Spleen (tissue), 7 donors: ENCODE measurements around the gene MT1X.

Experiments
- POLR2AphosphoS5 ChIP-seq, 3 donors: sonication (generic); formaldehyde crosslinking; IDR thresholded peaks; one replicate each; pipeline ENCODE4 v1.5.1; 2017; ENCODE audit warnings: antibody characterized with exemption in 3 of 3
- TF ChIP-seq, protein P1 (sequence below), 11 experiments: fragments of 200-600 bp in 7 of 11; fragments of 450-650 bp in 4 of 11; sonication (generic) in 4 of 11; IDR thresholded peaks in 8 of 11; conservative IDR thresholded peaks in 3 of 11; 1 replicate in 7 of 11; 2 replicates in 4 of 11; pipeline versions ENCODE4 v1.4.0 to v1.8.0; 2016 to 2021; ENCODE audit warnings: antibody characterized with exemption in 11 of 11, inconsistent platforms in 4 of 11, mild to moderate bottlenecking in 1 of 11
- donor health status: DM: no; HTN: no; CAD: no; lungs with moderate emphysema.
- donor health status: DM: no; HTN: no; CAD: no.
- donor health status: DM: no; HTN: no; CAD: no.

DNA sequence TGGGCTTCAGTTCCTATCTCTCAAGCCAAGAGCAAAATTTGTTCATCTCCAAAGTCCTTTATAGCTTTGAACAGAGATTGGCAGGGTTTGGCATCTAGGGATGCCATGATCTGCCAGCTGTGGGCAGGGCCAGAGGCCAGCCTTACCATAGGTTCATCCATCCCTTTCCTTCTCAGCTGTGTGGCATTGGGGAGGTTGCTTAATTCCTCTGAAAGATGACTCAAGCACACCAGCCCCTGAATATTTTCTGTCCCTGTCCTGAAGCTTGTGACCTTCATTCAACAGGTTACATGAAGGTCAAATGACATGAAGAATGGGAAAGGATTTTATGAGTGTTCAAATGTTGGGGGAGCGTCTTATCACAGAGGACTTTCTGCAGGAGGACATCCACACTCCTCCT lies 17.8 kb upstream of the MT1X start:
- TF ChIP-seq, protein P1, sequence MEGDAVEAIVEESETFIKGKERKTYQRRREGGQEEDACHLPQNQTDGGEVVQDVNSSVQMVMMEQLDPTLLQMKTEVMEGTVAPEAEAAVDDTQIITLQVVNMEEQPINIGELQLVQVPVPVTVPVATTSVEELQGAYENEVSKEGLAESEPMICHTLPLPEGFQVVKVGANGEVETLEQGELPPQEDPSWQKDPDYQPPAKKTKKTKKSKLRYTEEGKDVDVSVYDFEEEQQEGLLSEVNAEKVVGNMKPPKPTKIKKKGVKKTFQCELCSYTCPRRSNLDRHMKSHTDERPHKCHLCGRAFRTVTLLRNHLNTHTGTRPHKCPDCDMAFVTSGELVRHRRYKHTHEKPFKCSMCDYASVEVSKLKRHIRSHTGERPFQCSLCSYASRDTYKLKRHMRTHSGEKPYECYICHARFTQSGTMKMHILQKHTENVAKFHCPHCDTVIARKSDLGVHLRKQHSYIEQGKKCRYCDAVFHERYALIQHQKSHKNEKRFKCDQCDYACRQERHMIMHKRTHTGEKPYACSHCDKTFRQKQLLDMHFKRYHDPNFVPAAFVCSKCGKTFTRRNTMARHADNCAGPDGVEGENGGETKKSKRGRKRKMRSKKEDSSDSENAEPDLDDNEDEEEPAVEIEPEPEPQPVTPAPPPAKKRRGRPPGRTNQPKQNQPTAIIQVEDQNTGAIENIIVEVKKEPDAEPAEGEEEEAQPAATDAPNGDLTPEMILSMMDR (IDR thresholded peaks at IDR 0.05 in 8 of 11, conservative IDR thresholded peaks at IDR 0.05 in 3 of 11): no peak
- TF ChIP-seq POLR2AphosphoS5 (IDR thresholded peaks at IDR 0.05): no peak
